Panc1 (cell line): ENCODE results near the gene TAB2.
"Not testable (repeated sequence)": the region's sequence is repeated elsewhere in the genome, so short reads cannot be mapped to it uniquely, and the experiment has no call there.

Source experiments
- POLR2AphosphoS5 ChIP-seq: IDR thresholded peaks from 2 replicates; pipeline ENCODE4 v1.6.1; 2012; ENCODE audit warnings: mild to moderate bottlenecking, low read depth, low read length, moderate library complexity
- SIN3A ChIP-seq: IDR thresholded peaks from 2 replicates; pipeline ENCODE4 v1.6.1; 2012; ENCODE audit warnings: low read depth, mild to moderate bottlenecking, low read length, moderate library complexity, borderline replicate concordance; ENCODE audit not compliant: insufficient read depth
- TCF7L2 ChIP-seq: IDR thresholded peaks from 2 replicates; pipeline ENCODE4 v1.6.1; 2011; ENCODE audit warnings: mild to moderate bottlenecking, low read depth, low read length, inconsistent platforms
- TF ChIP-seq, protein P1 (sequence below): fragments of 450-650 bp; IDR thresholded peaks from 2 replicates; pipeline ENCODE4 v1.5.1; 2017; ENCODE audit warnings: mild to moderate bottlenecking
- TF ChIP-seq, protein P2 (sequence below), 2 experiments: IDR thresholded peaks; 2 replicates each; pipeline ENCODE4 v1.6.1; 2011 to 2012; ENCODE audit warnings: low read depth in 2 of 2, control low read depth in 1 of 2, low read length in 1 of 2, mild to moderate bottlenecking in 1 of 2, moderate library complexity in 1 of 2; ENCODE audit not compliant: insufficient read depth in 1 of 2

DNA sequence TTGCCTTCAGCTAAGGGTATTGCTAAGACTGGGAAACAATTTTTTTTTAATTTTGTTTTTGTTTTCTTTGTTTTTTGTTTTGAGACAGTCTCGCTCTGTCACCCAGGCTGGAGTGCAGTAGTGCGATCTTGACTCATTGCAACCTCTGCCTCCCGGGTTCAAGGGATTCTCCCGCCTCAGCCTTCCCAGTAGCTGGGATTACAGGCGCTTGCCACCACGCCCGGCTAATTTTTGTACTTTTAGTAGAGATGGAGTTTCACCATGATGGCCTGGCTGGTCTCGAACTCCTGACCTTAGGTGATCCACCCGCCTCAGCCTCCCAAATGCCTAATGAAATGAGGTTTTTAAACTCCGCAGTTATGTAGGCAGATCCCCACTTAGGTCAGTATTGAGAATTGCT lies 2.5 kb downstream of the TAB2 start:
- TF ChIP-seq, protein P1, sequence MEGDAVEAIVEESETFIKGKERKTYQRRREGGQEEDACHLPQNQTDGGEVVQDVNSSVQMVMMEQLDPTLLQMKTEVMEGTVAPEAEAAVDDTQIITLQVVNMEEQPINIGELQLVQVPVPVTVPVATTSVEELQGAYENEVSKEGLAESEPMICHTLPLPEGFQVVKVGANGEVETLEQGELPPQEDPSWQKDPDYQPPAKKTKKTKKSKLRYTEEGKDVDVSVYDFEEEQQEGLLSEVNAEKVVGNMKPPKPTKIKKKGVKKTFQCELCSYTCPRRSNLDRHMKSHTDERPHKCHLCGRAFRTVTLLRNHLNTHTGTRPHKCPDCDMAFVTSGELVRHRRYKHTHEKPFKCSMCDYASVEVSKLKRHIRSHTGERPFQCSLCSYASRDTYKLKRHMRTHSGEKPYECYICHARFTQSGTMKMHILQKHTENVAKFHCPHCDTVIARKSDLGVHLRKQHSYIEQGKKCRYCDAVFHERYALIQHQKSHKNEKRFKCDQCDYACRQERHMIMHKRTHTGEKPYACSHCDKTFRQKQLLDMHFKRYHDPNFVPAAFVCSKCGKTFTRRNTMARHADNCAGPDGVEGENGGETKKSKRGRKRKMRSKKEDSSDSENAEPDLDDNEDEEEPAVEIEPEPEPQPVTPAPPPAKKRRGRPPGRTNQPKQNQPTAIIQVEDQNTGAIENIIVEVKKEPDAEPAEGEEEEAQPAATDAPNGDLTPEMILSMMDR: not testable (repeated sequence)
- not testable (repeated sequence) for TF ChIP-seq SIN3A, POLR2AphosphoS5, TCF7L2
- TF ChIP-seq, protein P2, sequence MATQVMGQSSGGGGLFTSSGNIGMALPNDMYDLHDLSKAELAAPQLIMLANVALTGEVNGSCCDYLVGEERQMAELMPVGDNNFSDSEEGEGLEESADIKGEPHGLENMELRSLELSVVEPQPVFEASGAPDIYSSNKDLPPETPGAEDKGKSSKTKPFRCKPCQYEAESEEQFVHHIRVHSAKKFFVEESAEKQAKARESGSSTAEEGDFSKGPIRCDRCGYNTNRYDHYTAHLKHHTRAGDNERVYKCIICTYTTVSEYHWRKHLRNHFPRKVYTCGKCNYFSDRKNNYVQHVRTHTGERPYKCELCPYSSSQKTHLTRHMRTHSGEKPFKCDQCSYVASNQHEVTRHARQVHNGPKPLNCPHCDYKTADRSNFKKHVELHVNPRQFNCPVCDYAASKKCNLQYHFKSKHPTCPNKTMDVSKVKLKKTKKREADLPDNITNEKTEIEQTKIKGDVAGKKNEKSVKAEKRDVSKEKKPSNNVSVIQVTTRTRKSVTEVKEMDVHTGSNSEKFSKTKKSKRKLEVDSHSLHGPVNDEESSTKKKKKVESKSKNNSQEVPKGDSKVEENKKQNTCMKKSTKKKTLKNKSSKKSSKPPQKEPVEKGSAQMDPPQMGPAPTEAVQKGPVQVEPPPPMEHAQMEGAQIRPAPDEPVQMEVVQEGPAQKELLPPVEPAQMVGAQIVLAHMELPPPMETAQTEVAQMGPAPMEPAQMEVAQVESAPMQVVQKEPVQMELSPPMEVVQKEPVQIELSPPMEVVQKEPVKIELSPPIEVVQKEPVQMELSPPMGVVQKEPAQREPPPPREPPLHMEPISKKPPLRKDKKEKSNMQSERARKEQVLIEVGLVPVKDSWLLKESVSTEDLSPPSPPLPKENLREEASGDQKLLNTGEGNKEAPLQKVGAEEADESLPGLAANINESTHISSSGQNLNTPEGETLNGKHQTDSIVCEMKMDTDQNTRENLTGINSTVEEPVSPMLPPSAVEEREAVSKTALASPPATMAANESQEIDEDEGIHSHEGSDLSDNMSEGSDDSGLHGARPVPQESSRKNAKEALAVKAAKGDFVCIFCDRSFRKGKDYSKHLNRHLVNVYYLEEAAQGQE (IDR thresholded peaks at IDR 0.05; ENCODE audit: insufficient read depth in 1 of 2, low read depth in 2 of 2, low read length in 1 of 2): not testable (repeated sequence)
